Stomach (tissue), 9 donors: ENCODE results near the gene GIMAP7. TPM values are rescaled to one million over a fixed set of nuclear protein-coding genes. Genes with fewer than 3 reads are reported as not detected.
A peak's percentile ranks its signal among the peaks of the same experiment; 100 is the strongest.

ENCODE experiments used
- DNase-seq, 2 donors: peaks; one replicate each; pipeline versions ENCODE4 v3.0.0 to v3.0.0-alpha.2; 2013 to 2019
- H3K27ac ChIP-seq, 5 donors: fragments of 200-600 bp in 4 of 5; sonication (generic) in 4 of 5; one replicate each; pipeline ENCODE4 v1.5.1; 2013 to 2019; ENCODE audit warnings: mild to moderate bottlenecking in 1 of 5, moderate library complexity in 1 of 5
- H3K27me3 ChIP-seq, 3 donors: fragments of 200-600 bp; sonication (generic); one replicate each; pipeline ENCODE4 v1.5.1; 2017 to 2019; ENCODE audit warnings: mixed run types in 1 of 3
- H3K36me3 ChIP-seq, 4 donors: fragments of 200-600 bp; sonication (generic); 1 replicate in 3 of 4; 2 replicates in 1 of 4; pipeline ENCODE4 v1.5.1; 2016 to 2019
- H3K4me1 ChIP-seq, 4 donors: fragments of 200-600 bp; sonication (generic); one replicate each; pipeline ENCODE4 v1.5.1; 2016 to 2019
- H3K4me3 ChIP-seq, 4 donors: fragments of 200-600 bp; sonication (generic) in 3 of 4; one replicate each; pipeline ENCODE4 v1.5.1; 2016 to 2019; ENCODE audit warnings: mild to moderate bottlenecking in 1 of 4
- H3K9me3 ChIP-seq, 4 donors: fragments of 200-600 bp; sonication (generic); one replicate each; pipeline ENCODE4 v1.5.1; 2016 to 2019
- EP300 ChIP-seq: sonication (generic); formaldehyde crosslinking; IDR thresholded peaks from one replicate; pipeline ENCODE4 v1.6.1; 2017; ENCODE audit warnings: antibody characterized with exemption
- POLR2A ChIP-seq, 4 donors: fragments of 450-650 bp; IDR thresholded peaks; one replicate each; pipeline ENCODE4 v1.6.1; 2016; ENCODE audit warnings: antibody characterized with exemption in 4 of 4, control low read depth in 2 of 4, mild to moderate bottlenecking in 1 of 4, moderate library complexity in 1 of 4
- POLR2AphosphoS5 ChIP-seq, 3 donors: sonication (generic); formaldehyde crosslinking; IDR thresholded peaks; one replicate each; pipeline ENCODE4 v1.6.1; 2016; ENCODE audit warnings: antibody characterized with exemption in 3 of 3
- WGBS, 5 donors: extraction: QIAGEN DNeasy Blood & Tissue Kit in 3 of 5; methylation state at CpG; one replicate each; pipeline versions ENCODE4 v1.1.5 to v1.1.7; 2013 to 2018; 5-methylcytosine and 5-hydroxymethylcytosine counted together
- intact Hi-C: fragments of 100-400 bp; cut with DNase I; formaldehyde crosslinking; loops from one replicate; pipeline ENCODE4 v1.15.1; 2023; ENCODE audit warnings: low total_unique reads
- polyA plus RNA-seq, 3 donors: library from polyadenylated mRNA; stranded (reverse); fragments of 200-250 nt; gene quantifications; one replicate each; pipeline ENCODE4 v1.2.3, GENCODE V29; 2013
- total RNA-seq, 5 donors: library from RNA; depleted of rRNA; stranded (reverse); fragments of >200 nt; gene quantifications; one replicate each; pipeline versions ENCODE4 v1.1.0 to v1.2.3, GENCODE V29; 2014 to 2016
- TF ChIP-seq, protein P1 (sequence below), 7 experiments: fragments of 450-650 bp in 4 of 7; fragments of 200-600 bp in 3 of 7; sonication (generic) in 3 of 7; IDR thresholded peaks; one replicate each; pipeline ENCODE4 v1.5.1; 2016 to 2019; ENCODE audit warnings: antibody characterized with exemption in 7 of 7, control low read depth in 2 of 7, mild to moderate bottlenecking in 1 of 7
- donor health status: healthy with polysubstance abuse.
- donor health status: Bipolar disorder and iron deficiency.
- donor health status: healthy.

Gene GIMAP7
- total and polyA plus RNA-seq, 8 donors, result 1.2 to 15.9 (median 11.7) TPM; not detected in 1

DNA sequence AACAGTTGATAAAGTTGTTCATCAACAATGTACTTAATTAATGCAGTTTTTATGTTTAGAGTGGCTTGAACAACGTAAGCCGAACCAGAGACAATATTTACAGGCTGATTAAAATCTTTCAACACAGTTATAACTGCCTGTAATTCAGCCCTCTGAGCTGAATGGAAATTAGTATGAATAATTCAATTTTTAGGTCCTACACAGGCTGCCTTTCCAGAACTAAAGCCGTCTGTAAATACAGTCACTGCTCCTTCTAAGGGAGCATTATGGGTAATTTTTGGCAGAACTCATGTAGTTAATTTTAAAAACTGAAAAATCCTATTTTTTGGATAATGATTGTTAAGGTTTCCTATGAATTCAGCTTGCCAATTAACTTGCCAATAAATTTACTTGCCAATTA, 49.9 kb downstream of the GIMAP7 start:
- no peak for DNase-seq
- Histone ChIP-seq H3K9me3 (peaks cover 6 to 17% (median 12%) of the 10 kb centered on the region in 4 donors), H3K4me1 (no peaks in the 10 kb centered on the region), H3K27me3 (no peaks in the 10 kb centered on the region), H3K27ac (no peak overlapping the region), H3K36me3 (no peaks in the 10 kb centered on the region), H3K4me3 (no peak overlapping the region)
- TF ChIP-seq EP300, result no peak
- no peak for TF ChIP-seq POLR2A (IDR thresholded peaks at IDR 0.05)
- no peak for TF ChIP-seq POLR2AphosphoS5 (IDR thresholded peaks at IDR 0.05)
- TF ChIP-seq, protein P1, sequence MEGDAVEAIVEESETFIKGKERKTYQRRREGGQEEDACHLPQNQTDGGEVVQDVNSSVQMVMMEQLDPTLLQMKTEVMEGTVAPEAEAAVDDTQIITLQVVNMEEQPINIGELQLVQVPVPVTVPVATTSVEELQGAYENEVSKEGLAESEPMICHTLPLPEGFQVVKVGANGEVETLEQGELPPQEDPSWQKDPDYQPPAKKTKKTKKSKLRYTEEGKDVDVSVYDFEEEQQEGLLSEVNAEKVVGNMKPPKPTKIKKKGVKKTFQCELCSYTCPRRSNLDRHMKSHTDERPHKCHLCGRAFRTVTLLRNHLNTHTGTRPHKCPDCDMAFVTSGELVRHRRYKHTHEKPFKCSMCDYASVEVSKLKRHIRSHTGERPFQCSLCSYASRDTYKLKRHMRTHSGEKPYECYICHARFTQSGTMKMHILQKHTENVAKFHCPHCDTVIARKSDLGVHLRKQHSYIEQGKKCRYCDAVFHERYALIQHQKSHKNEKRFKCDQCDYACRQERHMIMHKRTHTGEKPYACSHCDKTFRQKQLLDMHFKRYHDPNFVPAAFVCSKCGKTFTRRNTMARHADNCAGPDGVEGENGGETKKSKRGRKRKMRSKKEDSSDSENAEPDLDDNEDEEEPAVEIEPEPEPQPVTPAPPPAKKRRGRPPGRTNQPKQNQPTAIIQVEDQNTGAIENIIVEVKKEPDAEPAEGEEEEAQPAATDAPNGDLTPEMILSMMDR (IDR thresholded peaks at IDR 0.05), result no peak
- 49 to 71% (median 68%) methylated on average over 3 of the region's 3 CpGs for WGBS, 5 donors
- intact Hi-C loops, result no loop called here

DNA sequence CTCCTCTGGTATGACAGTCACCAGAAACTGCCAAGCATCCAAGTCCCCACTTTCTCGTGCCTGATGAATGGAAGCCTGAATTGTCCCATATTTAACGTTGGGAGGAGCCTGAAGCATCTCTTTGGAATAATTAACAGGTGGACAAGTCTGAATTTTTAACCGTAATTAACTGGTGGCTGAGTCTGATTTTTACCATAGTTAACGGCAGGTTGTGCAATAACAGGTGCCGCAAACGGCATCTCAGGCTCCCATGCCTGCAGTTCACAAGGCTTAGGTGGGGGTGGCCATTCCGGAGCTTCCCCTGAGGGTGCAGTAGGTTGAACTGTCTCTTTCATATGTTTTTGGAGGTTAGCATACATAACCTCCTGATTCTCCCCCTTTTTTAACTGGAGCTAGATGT, 50.6 kb downstream of the GIMAP7 start:
- intact Hi-C loops, result no loop called here
- H3K27ac ChIP-seq, result no peak overlapping the region
- H3K4me1 ChIP-seq, result no peaks in the 10 kb centered on the region
- H3K4me3 ChIP-seq, result no peak overlapping the region
- TF ChIP-seq, protein P1 (IDR thresholded peaks at IDR 0.05), result no peak
- TF ChIP-seq POLR2A (IDR thresholded peaks at IDR 0.05) (no peak), EP300 (no peak), POLR2AphosphoS5 (IDR thresholded peaks at IDR 0.05) (no peak)
- no peak for DNase-seq
- peaks cover 4 to 11% (median 6%) of the 10 kb centered on the region in 4 donors for H3K9me3 ChIP-seq
- WGBS, 5 donors, result 79 to 86% (median 84%) methylated on average over 7 of the region's 7 CpGs
- H3K36me3 ChIP-seq, result no peaks in the 10 kb centered on the region
- no peaks in the 10 kb centered on the region for H3K27me3 ChIP-seq

DNA sequence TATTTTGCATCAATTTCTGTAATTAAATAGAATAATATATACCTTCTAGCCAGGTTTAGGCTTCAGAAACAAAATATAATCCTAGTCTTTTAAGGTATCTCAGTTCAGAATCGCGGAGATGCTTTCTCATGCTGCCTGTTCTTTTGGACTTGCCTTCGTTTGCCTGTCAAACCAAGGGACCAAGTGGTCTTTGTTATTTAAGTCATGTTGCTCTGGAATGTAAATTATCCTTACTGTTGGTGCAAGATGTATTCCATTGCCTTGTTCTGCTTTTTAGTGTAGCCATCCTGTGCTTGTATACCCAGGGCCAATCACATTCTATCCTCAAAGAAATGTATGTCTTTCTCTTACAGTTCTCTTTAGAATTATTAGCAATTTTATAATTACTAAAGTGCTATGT, 51.5 kb downstream of the GIMAP7 start:
- intact Hi-C loops, result no loop called here
- H3K4me1 ChIP-seq, result no peaks in the 10 kb centered on the region
- TF ChIP-seq EP300 (no peak), POLR2A (IDR thresholded peaks at IDR 0.05) (no peak), POLR2AphosphoS5 (IDR thresholded peaks at IDR 0.05) (no peak)
- TF ChIP-seq, protein P1 (IDR thresholded peaks at IDR 0.05), result no peak
- DNase-seq, result no peak
- no peak overlapping the region for H3K4me3 ChIP-seq
- H3K27ac ChIP-seq, result no peak overlapping the region
- H3K36me3 ChIP-seq, result peaks cover 0 to 6% (median 2%) of the 10 kb centered on the region in 4 donors
- no peaks in the 10 kb centered on the region for H3K27me3 ChIP-seq
- H3K9me3 ChIP-seq, result peaks cover 0 to 2% (median 0%) of the 10 kb centered on the region in 4 donors
- 31 to 69% (median 63%) methylated on average over 3 of the region's 3 CpGs for WGBS, 5 donors

DNA sequence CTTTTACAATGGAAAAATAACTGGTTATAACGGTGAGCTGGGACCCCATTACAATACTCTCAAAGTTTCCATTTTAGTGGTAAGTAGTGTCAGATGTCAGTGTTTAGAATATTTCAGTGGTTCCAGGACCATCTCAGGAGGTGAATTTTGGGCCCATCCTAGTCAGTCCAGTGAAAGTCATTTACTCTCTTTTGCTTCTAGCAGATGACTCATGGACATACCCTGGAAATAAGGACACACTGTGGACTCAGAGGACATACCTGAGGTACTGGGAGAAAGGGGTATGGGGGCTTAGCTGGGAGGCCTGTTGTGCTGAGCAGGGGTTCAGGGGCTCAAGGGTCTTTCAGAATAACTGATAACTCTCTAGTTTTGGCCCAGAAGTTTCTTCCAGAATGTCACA, 51.9 kb downstream of the GIMAP7 start:
- Histone ChIP-seq H3K4me3 (no peak overlapping the region), H3K27me3 (no peaks in the 10 kb centered on the region), H3K27ac (no peak overlapping the region), H3K36me3 (peaks cover 0 to 11% (median 6%) of the 10 kb centered on the region in 4 donors), H3K9me3 (no peaks in the 10 kb centered on the region), H3K4me1 (no peaks in the 10 kb centered on the region)
- TF ChIP-seq POLR2AphosphoS5 (IDR thresholded peaks at IDR 0.05) (no peak), POLR2A (IDR thresholded peaks at IDR 0.05) (no peak)
- 79 to 97% (median 86%) methylated on average over 1 of the region's 1 CpG for WGBS, 5 donors
- intact Hi-C loops, result no loop called here
- no peak for DNase-seq

DNA sequence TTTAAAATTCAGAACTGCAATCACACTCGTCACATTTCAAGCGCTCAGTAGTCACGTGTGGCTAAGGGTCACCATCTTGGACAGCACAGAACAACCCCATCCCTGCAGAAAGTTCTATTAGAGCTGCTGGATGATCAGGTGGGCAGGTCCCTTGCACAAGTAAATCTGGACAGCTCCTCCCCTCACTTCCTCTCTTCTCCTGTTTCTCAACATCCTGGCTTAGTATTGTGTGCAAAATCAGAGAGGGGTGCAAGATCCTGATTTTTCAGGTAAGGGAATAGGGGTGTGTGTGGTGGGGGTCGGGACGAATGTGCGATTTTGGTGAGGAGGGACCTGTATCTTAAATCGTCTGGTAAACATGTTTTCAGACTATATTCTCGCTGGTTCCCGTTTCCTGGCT, 52.5 kb downstream of the GIMAP7 start, which contains the start of gene GIMAP4:
GIMAP4 (plus strand) TSS at position 222 of the 400 bp plus-strand sequence. CDS start 2,512 bp downstream, outside the sequence.
- TF ChIP-seq EP300 (no peak), POLR2AphosphoS5 (IDR thresholded peaks at IDR 0.05) (peak in 1 of 3 donors; percentile 49)
- TF ChIP-seq, protein P1 (IDR thresholded peaks at IDR 0.05), result no peak
- Histone ChIP-seq H3K4me1 (no peaks in the 10 kb centered on the region), H3K36me3 (peaks cover 0 to 16% (median 10%) of the 10 kb centered on the region in 4 donors), H3K27me3 (no peaks in the 10 kb centered on the region), H3K27ac (peak within 1 kb of the TSS; percentile 26 to 74 (median 69)), H3K9me3 (no peaks in the 10 kb centered on the region), H3K4me3 (peak within 1 kb of the TSS; percentile 30 to 48 (median 45))
- intact Hi-C loops, result no loop called here
- WGBS, 5 donors, result 52 to 68% (median 59%) methylated on average over 9 of the region's 9 CpGs
- peak in 1 of 2 donors; percentile 40 for DNase-seq
